GM12864 (cell line): ENCODE data around the gene HSP90AB1.

Experiments
- DNase-seq: peaks from one replicate; pipeline ENCODE4 v3.0.0-alpha.2; 2011; ENCODE audit warnings: low read depth
- H3K4me3 ChIP-seq: 2 replicates; pipeline ENCODE4 v1.5.1; 2011; ENCODE audit warnings: mild to moderate bottlenecking, low read depth, low read length, control low read depth
- CTCF ChIP-seq: IDR thresholded peaks from 2 replicates; pipeline ENCODE4 v1.5.1; 2011; ENCODE audit warnings: low read depth, mild to moderate bottlenecking, moderate library complexity, low read length, control low read depth, inconsistent platforms; ENCODE audit errors: missing control alignments

HSP90AB1 gene

DNA sequence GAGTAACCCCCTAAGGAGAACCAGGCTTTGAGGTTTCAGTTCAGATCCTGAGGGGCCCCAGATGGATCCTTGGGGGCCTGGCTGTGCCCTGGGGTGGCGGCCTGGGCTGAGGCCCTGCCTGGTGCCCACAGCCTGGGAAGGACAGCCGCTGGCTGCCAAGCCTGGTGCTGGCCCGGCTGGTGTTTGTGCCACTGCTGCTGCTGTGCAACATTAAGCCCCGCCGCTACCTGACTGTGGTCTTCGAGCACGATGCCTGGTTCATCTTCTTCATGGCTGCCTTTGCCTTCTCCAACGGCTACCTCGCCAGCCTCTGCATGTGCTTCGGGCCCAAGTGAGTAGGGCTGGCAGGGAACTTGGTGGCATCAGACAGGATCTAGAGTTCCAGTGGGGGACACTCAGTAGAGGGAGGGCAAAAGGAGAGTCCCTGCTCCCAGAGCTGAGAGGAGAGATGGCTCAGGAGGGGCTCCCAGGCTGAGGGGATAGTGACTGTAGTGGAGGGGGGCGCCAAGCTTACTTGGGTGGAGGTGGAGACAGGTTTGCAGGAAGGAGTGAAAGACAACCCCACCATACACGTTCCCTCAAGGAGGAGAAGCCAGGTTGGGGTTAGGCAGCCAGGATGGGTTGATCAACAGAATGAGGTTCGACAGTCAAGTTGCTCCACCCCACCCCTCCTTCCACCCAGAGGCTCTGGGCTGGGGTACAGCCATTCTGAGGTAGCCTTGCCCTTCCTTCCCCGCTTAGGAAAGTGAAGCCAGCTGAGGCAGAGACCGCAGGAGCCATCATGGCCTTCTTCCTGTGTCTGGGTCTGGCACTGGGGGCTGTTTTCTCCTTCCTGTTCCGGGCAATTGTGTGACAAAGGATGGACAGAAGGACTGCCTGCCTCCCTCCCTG is 14.0 kb upstream of the HSP90AB1 start:
- no peak for DNase-seq
- no peak overlapping the region for H3K4me3 ChIP-seq
- no peak for TF ChIP-seq CTCF

DNA sequence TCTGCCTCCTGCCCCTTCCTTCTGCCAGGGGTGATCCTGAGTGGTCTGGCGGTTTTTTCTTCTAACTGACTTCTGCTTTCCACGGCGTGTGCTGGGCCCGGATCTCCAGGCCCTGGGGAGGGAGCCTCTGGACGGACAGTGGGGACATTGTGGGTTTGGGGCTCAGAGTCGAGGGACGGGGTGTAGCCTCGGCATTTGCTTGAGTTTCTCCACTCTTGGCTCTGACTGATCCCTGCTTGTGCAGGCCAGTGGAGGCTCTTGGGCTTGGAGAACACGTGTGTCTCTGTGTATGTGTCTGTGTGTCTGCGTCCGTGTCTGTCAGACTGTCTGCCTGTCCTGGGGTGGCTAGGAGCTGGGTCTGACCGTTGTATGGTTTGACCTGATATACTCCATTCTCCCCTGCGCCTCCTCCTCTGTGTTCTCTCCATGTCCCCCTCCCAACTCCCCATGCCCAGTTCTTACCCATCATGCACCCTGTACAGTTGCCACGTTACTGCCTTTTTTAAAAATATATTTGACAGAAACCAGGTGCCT is 13.3 kb upstream of the HSP90AB1 start:
- no peak overlapping the region for H3K4me3 ChIP-seq
- DNase-seq, result no peak
- no peak for TF ChIP-seq CTCF

DNA sequence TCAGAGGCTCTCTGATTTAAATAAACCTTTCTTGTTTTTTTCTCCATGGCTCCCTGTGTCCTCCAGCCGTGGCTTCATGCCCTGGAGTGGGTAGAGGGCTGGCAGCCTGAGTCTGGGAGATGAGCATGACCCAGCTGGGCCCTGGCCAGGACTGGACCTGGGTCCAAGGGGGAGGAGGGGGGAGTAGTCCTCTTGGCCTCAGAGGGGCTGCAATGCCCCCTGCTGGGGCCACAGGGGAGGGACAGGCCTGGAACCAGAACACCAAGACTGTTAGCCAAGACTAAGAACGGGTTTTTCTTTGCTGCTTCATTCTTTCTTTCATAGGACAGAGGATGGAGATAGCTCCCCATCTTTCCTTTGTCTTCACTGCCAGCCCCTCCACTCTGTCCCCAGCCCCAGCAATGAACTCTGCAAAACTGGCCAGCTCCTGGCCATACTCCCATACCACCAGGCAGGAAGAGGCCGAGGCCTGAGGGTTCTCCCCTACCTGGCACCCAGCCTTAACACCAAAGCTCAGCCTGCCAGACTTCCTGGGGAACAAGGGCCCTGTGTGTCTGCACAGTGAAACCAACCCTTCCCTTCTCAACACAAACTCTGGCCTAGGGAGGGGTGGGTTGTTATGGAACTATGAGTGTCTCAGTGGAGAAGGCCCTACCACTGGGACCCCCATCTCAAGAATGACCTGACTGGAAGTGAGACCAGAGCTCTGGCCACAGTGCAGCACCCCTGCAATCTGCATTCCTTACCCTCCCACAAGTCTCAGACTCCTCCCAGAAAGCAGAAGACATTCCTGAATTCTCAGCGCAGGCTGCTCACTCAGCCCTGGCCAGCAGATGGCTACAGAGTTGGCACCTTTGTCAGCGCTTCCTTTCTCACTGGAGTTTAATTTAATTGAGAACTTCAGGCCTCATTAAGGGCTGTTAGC is 12.5 kb upstream of the HSP90AB1 start:
- no peak overlapping the region for H3K4me3 ChIP-seq
- DNase-seq, result no peak
- peak; percentile 75 for TF ChIP-seq CTCF

DNA sequence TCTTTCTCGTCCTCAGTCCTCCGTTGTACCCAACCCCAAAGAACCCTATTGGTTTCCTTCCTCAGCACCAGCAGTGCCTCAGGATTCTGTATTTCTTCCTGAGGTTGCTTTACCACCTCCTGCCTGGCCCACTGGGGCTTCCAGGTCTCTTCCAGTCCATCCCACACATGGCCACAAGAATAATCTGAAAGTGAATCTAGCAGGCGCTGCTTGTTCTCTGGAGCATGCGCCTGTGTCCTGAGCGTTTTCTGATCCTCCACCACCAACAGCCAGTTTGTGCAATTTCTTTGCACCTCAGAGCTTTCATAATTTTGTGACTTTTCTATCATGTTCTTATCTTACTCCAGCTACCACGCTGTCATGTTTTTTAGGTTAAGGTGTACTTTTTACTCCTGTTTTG is 11.6 kb upstream of the HSP90AB1 start:
- H3K4me3 ChIP-seq, result no peak overlapping the region
- no peak for DNase-seq
- no peak for TF ChIP-seq CTCF

DNA sequence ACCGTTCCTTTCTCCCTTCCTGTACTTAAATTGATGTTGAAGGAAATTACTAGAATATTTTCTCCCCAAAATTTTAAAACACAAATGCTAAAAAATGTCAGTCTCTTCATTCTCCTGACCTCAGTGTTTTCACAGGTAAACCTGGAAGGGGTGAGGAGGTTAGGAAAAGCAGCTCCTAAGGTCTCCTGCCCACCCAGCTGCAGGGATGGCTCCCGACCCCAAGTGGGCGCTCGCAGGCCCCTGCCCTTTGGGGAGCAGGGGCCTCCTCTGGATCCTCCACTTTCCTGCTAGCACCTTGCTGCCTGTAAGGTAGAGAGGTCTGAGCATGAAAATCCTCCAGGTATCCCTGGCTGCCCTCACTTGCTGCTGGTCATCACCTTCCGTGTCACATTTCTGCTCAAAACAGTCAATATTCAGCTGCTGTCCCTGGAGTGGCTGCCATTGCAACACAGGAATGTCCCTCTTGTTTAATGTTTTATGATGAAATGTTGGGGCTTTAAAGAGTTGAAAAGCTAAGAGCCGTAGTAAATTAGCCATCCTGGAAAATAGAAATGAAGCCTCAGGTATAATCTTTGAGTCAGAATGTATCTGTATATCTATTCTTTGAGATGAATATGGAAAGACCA is 10.9 kb upstream of the HSP90AB1 start:
- no peak for DNase-seq
- no peak for TF ChIP-seq CTCF
- H3K4me3 ChIP-seq, result no peak overlapping the region

- no peak for DNase-seq
- TF ChIP-seq CTCF, result no peak
- H3K4me3 ChIP-seq, result peak overlapping the region; percentile 55
Measured at GRCh38 chr6:44237021-44237812, 9.7 kb upstream of the HSP90AB1 start.
